ENCODE results near the gene PRKN.

The PRKN gene

DNA sequence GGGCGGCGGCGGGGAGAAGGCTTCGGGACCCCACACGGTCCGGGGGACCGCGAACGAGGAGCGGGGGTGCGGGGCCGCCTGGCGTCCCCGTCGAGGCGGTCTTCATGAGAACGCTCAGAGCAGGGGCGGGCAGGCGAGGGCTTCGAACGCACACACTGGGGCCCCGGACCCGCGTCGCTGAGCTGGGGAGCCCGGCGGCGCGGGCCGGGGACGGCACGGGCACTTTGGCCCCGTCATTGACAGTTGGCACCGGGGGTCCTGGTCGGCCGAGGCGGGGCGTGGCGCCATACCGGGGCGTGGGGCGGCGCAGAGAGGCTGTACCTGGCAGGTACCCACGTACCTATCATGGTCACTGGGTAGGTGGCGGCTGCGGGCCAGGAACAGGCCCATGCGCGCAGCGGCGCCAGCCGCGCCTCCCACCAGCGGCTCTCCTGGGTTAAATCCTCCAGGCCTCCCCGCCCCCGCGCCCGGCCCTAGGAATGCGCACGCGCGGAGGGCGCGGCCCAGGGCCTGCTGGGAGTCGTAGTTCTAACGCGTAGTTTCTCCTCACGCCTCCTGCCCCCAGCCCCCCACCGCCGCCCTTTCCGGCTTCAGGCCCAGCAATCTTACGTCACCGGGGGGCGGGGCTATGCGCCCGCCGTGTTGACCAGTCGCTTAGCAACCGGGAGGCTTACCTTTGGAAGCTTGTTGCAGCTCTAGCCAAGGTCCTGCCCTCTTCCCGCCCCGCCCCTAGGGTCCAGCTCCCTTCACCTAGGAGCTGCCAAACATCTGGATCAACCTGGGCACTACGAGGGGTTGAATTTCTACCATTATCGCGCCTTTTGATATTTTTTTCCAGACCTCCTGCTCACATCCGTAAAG is at the start of gene PRKN, which contains the start of gene PACRG:
Gene PRKN (minus strand): TSS at position 445 of the 861 bp plus-strand sequence.
Gene PACRG (plus strand): TSS at position 653 of the 861 bp plus-strand sequence.
- H3K4me3 ChIP-seq (ENCODE audit: low read depth, low read length) = peak within 1 kb of the TSS; percentile 59
- H3K36me3 ChIP-seq = no peaks in the 10 kb centered on the region
- peak; percentile 99 for DNase-seq
- peak within 1 kb of the TSS; percentile 80 for H3K27ac ChIP-seq
- TF ChIP-seq, protein P1, sequence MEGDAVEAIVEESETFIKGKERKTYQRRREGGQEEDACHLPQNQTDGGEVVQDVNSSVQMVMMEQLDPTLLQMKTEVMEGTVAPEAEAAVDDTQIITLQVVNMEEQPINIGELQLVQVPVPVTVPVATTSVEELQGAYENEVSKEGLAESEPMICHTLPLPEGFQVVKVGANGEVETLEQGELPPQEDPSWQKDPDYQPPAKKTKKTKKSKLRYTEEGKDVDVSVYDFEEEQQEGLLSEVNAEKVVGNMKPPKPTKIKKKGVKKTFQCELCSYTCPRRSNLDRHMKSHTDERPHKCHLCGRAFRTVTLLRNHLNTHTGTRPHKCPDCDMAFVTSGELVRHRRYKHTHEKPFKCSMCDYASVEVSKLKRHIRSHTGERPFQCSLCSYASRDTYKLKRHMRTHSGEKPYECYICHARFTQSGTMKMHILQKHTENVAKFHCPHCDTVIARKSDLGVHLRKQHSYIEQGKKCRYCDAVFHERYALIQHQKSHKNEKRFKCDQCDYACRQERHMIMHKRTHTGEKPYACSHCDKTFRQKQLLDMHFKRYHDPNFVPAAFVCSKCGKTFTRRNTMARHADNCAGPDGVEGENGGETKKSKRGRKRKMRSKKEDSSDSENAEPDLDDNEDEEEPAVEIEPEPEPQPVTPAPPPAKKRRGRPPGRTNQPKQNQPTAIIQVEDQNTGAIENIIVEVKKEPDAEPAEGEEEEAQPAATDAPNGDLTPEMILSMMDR (IDR thresholded peaks at IDR 0.05; ENCODE audit: low read depth, low read length) = no peak
- H3K27me3 ChIP-seq (ENCODE audit: insufficient read depth, low read depth, severe bottlenecking) = no peaks in the 10 kb centered on the region
- H3K9me3 ChIP-seq (ENCODE audit: severe bottlenecking) = no peaks in the 10 kb centered on the region

DNA sequence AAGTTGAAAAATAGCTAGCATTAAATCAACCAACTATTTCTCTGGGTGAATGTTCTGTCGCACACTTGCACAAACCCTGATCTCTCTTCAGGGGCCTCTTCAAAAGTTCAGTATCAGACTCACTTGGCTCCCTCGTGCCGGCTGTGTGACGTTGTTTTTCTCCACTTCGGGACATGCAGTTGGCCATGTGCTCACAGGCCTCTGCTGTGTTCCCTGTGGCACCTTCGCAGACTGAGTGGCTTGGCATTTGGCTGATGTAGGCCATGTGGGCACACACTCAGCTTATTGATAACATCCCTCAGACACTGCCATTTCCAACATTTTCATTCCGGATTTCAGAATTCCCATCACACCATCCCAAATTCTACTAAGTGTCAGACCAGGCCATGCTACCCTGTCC is 49.5 kb upstream of the PRKN start:
- Histone ChIP-seq H3K27ac (no peak overlapping the region), H3K36me3 (no peaks in the 10 kb centered on the region), H3K9me3 (ENCODE audit: severe bottlenecking) (no peaks in the 10 kb centered on the region), H3K4me3 (ENCODE audit: low read depth, low read length) (no peak overlapping the region), H3K27me3 (ENCODE audit: insufficient read depth, low read depth, severe bottlenecking) (no peaks in the 10 kb centered on the region)
- TF ChIP-seq, protein P1 (IDR thresholded peaks at IDR 0.05; ENCODE audit: low read depth, low read length) = no peak
- DNase-seq = no peak

DNA sequence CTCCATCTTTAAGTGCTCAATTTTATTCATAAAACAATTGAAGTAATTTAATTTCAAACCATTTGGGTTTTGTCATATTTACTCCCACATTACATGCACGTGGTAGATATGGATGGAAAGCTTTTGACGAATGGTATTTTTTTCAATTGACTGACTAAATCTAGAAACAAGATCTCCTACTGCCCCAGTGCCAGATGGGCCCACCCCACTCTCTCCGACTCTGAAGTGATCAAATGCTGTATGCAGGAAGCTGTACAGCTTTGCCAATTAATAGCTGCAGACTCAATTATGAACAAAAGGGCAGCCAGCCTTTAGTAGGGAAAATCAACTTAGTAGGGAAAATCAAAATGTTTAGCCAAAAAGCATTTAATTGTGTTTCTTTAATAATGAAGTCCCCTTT is 46.4 kb upstream of the PRKN start:
- Histone ChIP-seq H3K36me3 (no peaks in the 10 kb centered on the region), H3K4me3 (ENCODE audit: low read depth, low read length) (no peak overlapping the region), H3K27me3 (ENCODE audit: insufficient read depth, low read depth, severe bottlenecking) (no peaks in the 10 kb centered on the region), H3K9me3 (ENCODE audit: severe bottlenecking) (no peaks in the 10 kb centered on the region), H3K27ac (no peak overlapping the region)
- TF ChIP-seq, protein P1 (IDR thresholded peaks at IDR 0.05; ENCODE audit: low read depth, low read length) = no peak
- DNase-seq = no peak

DNA sequence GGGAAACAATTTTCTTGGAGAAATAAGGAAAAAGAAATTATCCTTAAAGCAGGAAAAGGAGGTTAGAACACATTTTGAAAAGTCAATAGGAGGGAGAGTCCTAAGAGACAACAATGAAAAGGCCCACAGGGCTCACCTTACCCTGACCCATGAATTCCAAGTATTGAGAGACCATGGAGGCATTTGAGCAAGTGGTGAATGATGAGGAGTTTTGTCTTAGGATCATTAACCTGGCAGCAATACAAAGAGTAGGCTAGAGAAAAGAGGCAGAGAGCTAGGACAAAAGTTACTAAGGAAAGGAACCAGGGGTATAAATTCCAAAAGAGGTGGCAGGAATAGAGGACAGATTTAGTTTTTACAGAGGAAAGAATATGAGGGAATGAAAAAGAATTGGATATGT is 44.9 kb upstream of the PRKN start:
- TF ChIP-seq, protein P1 (IDR thresholded peaks at IDR 0.05; ENCODE audit: low read depth, low read length) = no peak
- Histone ChIP-seq H3K36me3 (no peaks in the 10 kb centered on the region), H3K27ac (no peak overlapping the region), H3K9me3 (ENCODE audit: severe bottlenecking) (no peaks in the 10 kb centered on the region), H3K27me3 (ENCODE audit: insufficient read depth, low read depth, severe bottlenecking) (no peaks in the 10 kb centered on the region), H3K4me3 (ENCODE audit: low read depth, low read length) (no peak overlapping the region)
- DNase-seq = no peak

DNA sequence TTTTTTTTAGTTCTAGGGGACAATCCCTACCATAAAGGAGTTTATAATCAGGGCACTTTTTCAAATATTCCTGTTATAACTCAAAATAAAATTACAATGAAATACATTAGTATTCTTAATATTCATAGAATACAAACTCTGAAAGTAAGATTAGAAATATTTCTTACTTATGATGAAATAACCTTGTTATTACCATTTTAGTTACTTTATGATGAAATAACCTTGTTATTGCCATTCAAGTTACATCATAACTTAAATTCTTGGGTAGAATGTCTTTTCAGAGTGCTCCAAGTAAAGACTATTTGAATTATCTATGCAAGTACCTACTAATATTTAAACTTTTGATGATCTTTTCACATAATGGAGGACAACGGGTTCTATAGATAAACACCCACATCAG is 43.4 kb upstream of the PRKN start:
- no peak overlapping the region for H3K27ac ChIP-seq
- H3K4me3 ChIP-seq (ENCODE audit: low read depth, low read length) = no peak overlapping the region
- no peaks in the 10 kb centered on the region for H3K27me3 ChIP-seq (ENCODE audit: insufficient read depth, low read depth, severe bottlenecking)

More for the DNA sequence above, 43.4 kb upstream of the PRKN start:
- H3K36me3 ChIP-seq = no peaks in the 10 kb centered on the region
- H3K9me3 ChIP-seq (ENCODE audit: severe bottlenecking) = no peaks in the 10 kb centered on the region
- no peak for DNase-seq
- TF ChIP-seq, protein P1 (IDR thresholded peaks at IDR 0.05; ENCODE audit: low read depth, low read length) = no peak
